ENCODE data around the gene C2orf74.

DNA sequence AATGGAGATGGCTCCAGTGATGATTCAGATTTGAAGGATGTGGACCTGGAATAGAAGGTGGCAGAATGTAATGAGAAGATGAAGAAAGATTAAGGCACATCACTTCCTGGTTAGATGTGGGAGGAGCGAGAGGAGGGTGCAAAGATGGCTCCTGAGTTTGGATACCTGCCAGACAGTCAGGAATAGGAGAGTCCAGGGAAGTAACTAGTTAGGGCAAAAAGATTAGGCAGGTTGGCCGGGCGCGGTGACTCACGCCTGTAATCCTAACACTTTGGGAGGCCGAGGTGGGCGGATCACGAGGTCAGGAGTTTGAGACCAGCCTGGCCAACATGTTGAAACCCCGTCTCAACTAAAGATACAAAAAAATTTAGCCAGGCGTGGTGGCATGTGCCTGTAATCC, 5.6 kb downstream of the C2orf74 start:
- TF ChIP-seq CTCF (IDR thresholded peaks at IDR 0.05) (no peak), ZFX (IDR thresholded peaks at IDR 0.05; ENCODE audit: borderline replicate concordance) (no peak)

All from 22Rv1 (cell line).